ENCODE data around the gene AFF1. TPM values are rescaled to one million over a fixed set of nuclear protein-coding genes. Genes with fewer than 3 reads are reported as not detected.
A peak's percentile ranks its signal among the peaks of the same experiment; 100 is the strongest.

AFF1 gene
- total and polyA plus RNA-seq, 2 experiments from 2014 or later: 9.4 to 13.8 TPM

- Histone ChIP-seq H3K27me3 (replicated peaks; ENCODE audit: insufficient read depth) (no peaks in the 10 kb centered on the region), H3K9me3 (ENCODE audit: low read depth) (no peaks in the 10 kb centered on the region), H3K27ac (peak overlapping the region; percentile 89), H3K9ac (peak overlapping the region; percentile 40), H4K20me1 (ENCODE audit: insufficient read depth) (no peaks in the 10 kb centered on the region), H2AFZ (no peak overlapping the region), H3K4me1 (ENCODE audit: insufficient read depth) (peaks cover 56% of the 10 kb centered on the region), H3K4me2 (ENCODE audit: unreplicated experiment) (peak overlapping the region; percentile 6), H3K9me2 (ENCODE audit: insufficient read depth) (no peaks in the 10 kb centered on the region), H3F3A (ENCODE audit: insufficient read depth) (peaks cover 16% of the 10 kb centered on the region), H3K4me3 (no peak overlapping the region), H3K36me3 (ENCODE audit: low read depth) (no peaks in the 10 kb centered on the region), H3K79me2 (ENCODE audit: insufficient read depth) (peaks cover 92% of the 10 kb centered on the region)
- peak; percentile 56 for DNase-seq
- no peak for TF ChIP-seq EZH2phosphoT487 (IDR thresholded peaks at IDR 0.05; ENCODE audit: insufficient read depth, low read depth)
- TF ChIP-seq EZH2 (IDR thresholded peaks at IDR 0.05; ENCODE audit: insufficient read depth, poor library complexity, severe bottlenecking): no peak
- in situ Hi-C loops (cut with MboI): no loop called here
- 8 to 13% methylated on average over 5 of the region's 5 CpGs for WGBS, 2 experiments (ENCODE audit: low coverage in 1 of 2, low lambda C conversion rate in 2 of 2, missing lambda C conversion rate in 2 of 2)
Measured at GRCh38 chr4:87037671-87038334, 103.0 kb downstream of the AFF1 start.

- H3K27ac ChIP-seq: peak overlapping the region; percentile 89
- in situ Hi-C loops (cut with MboI): no loop called here
- peaks cover 14% of the 10 kb centered on the region for H3F3A ChIP-seq (ENCODE audit: insufficient read depth)
- 0 out of 2 replicates have a peak overlapping the region, but pooled peaks have one; percentile 14 for H3K4me3 ChIP-seq
- no peaks in the 10 kb centered on the region for H3K9me2 ChIP-seq (ENCODE audit: insufficient read depth)
- H3K27me3 ChIP-seq (replicated peaks; ENCODE audit: insufficient read depth): no peaks in the 10 kb centered on the region
- H3K36me3 ChIP-seq (ENCODE audit: low read depth): no peaks in the 10 kb centered on the region
- peak; percentile 98 for DNase-seq
- no peaks in the 10 kb centered on the region for H3K9me3 ChIP-seq (ENCODE audit: low read depth)
- H3K79me2 ChIP-seq (ENCODE audit: insufficient read depth): peaks cover 92% of the 10 kb centered on the region
- H3K4me1 ChIP-seq (ENCODE audit: insufficient read depth): peaks cover 46% of the 10 kb centered on the region
- H2AFZ ChIP-seq: no peak overlapping the region
- H4K20me1 ChIP-seq (ENCODE audit: insufficient read depth): no peaks in the 10 kb centered on the region
- TF ChIP-seq EZH2phosphoT487 (IDR thresholded peaks at IDR 0.05; ENCODE audit: insufficient read depth, low read depth) (no peak), EZH2 (IDR thresholded peaks at IDR 0.05; ENCODE audit: insufficient read depth, poor library complexity, severe bottlenecking) (no peak)
- WGBS, 2 experiments (ENCODE audit: low coverage in 1 of 2, low lambda C conversion rate in 2 of 2, missing lambda C conversion rate in 2 of 2): 13 to 15% methylated on average over 8 of the region's 8 CpGs
- H3K9ac ChIP-seq: peak overlapping the region; percentile 65
- H3K4me2 ChIP-seq (ENCODE audit: unreplicated experiment): peak overlapping the region; percentile 6
Measured at GRCh38 chr4:87038837-87039615, 104.2 kb downstream of the AFF1 start.

GRCh38 chr4:87041141-87041540 lies 106.3 kb downstream of the AFF1 start:
- H3K79me2 ChIP-seq (ENCODE audit: insufficient read depth): peaks cover 92% of the 10 kb centered on the region
- no peaks in the 10 kb centered on the region for H3K27me3 ChIP-seq (replicated peaks; ENCODE audit: insufficient read depth)
- TF ChIP-seq EZH2phosphoT487 (IDR thresholded peaks at IDR 0.05; ENCODE audit: insufficient read depth, low read depth): no peak
- TF ChIP-seq EZH2 (IDR thresholded peaks at IDR 0.05; ENCODE audit: insufficient read depth, poor library complexity, severe bottlenecking): no peak
- H3K4me3 ChIP-seq: no peak overlapping the region
- H3F3A ChIP-seq (ENCODE audit: insufficient read depth): peaks cover 15% of the 10 kb centered on the region
- H3K27ac ChIP-seq: no peak overlapping the region; the same call in 1 of the 2 replicates
- peak; percentile 77 for DNase-seq
- 73 to 83% methylated on average over 3 of the region's 3 CpGs for WGBS, 2 experiments (ENCODE audit: low coverage in 1 of 2, low lambda C conversion rate in 2 of 2, missing lambda C conversion rate in 2 of 2)
- H3K4me2 ChIP-seq (ENCODE audit: unreplicated experiment): no peak overlapping the region
- no peaks in the 10 kb centered on the region for H3K36me3 ChIP-seq (ENCODE audit: low read depth)
- in situ Hi-C loops (cut with MboI): no loop called here
- H2AFZ ChIP-seq: no peak overlapping the region
- no peaks in the 10 kb centered on the region for H4K20me1 ChIP-seq (ENCODE audit: insufficient read depth)
- H3K9me3 ChIP-seq (ENCODE audit: low read depth): no peaks in the 10 kb centered on the region
- H3K9me2 ChIP-seq (ENCODE audit: insufficient read depth): no peaks in the 10 kb centered on the region
- no peak overlapping the region for H3K9ac ChIP-seq
- H3K4me1 ChIP-seq (ENCODE audit: insufficient read depth): peaks cover 55% of the 10 kb centered on the region

GRCh38 chr4:87042221-87042620 lies 107.4 kb downstream of the AFF1 start:
- TF ChIP-seq EZH2 (IDR thresholded peaks at IDR 0.05; ENCODE audit: insufficient read depth, poor library complexity, severe bottlenecking) (no peak), EZH2phosphoT487 (IDR thresholded peaks at IDR 0.05; ENCODE audit: insufficient read depth, low read depth) (no peak)
- H2AFZ ChIP-seq: no peak overlapping the region
- H3K4me1 ChIP-seq (ENCODE audit: insufficient read depth): peaks cover 54% of the 10 kb centered on the region
- H3K4me2 ChIP-seq (ENCODE audit: unreplicated experiment): no peak overlapping the region
- no peak overlapping the region for H3K9ac ChIP-seq
- no peak overlapping the region for H3K27ac ChIP-seq
- H4K20me1 ChIP-seq (ENCODE audit: insufficient read depth): no peaks in the 10 kb centered on the region
- no peaks in the 10 kb centered on the region for H3K9me2 ChIP-seq (ENCODE audit: insufficient read depth)
- no peaks in the 10 kb centered on the region for H3K36me3 ChIP-seq (ENCODE audit: low read depth)
- in situ Hi-C loops (cut with MboI): no loop called here
- no peak overlapping the region for H3K4me3 ChIP-seq
- WGBS, 2 experiments (ENCODE audit: low coverage in 1 of 2, low lambda C conversion rate in 2 of 2, missing lambda C conversion rate in 2 of 2): 95 to 100% methylated on average over 1 of the region's 1 CpG
- peaks cover 91% of the 10 kb centered on the region for H3K79me2 ChIP-seq (ENCODE audit: insufficient read depth)
- no peak for DNase-seq
- H3K27me3 ChIP-seq (replicated peaks; ENCODE audit: insufficient read depth): no peaks in the 10 kb centered on the region
- peaks cover 20% of the 10 kb centered on the region for H3F3A ChIP-seq (ENCODE audit: insufficient read depth)
- H3K9me3 ChIP-seq (ENCODE audit: low read depth): no peaks in the 10 kb centered on the region

Measured in GM23248 (cell line).